Gastroesophageal sphincter (tissue), 4 donors: ENCODE results near the gene PLXNB3. TPM values are rescaled to one million over a fixed set of nuclear protein-coding genes. Genes with fewer than 3 reads are reported as not detected.

Source experiments
- ATAC-seq: fragments of 150-250 bp; one replicate; pipeline ENCODE4 v1.9.1; 2016; ENCODE audit warnings: mild to moderate bottlenecking, moderate library complexity
- H3K27ac ChIP-seq, 4 donors: fragments of 200-600 bp; sonication (generic) in 3 of 4; 1 replicate in 3 of 4; 2 replicates in 1 of 4; pipeline ENCODE4 v1.5.1; 2016 to 2019
- H3K27me3 ChIP-seq: fragments of 200-600 bp; sonication (generic); one replicate; pipeline ENCODE4 v1.5.1; 2019
- H3K36me3 ChIP-seq, 2 donors: fragments of 200-600 bp; sonication (generic); one replicate each; pipeline ENCODE4 v1.5.1; 2019; ENCODE audit warnings: control low read depth in 1 of 2
- H3K4me1 ChIP-seq, 3 donors: fragments of 200-600 bp; sonication (generic); 1 replicate in 2 of 3; 2 replicates in 1 of 3; pipeline ENCODE4 v1.5.1; 2016 to 2019; ENCODE audit warnings: control low read depth in 2 of 3
- H3K4me3 ChIP-seq, 2 donors: fragments of 200-600 bp; sonication (generic); one replicate each; pipeline ENCODE4 v1.5.1; 2019; ENCODE audit warnings: mild to moderate bottlenecking in 1 of 2, moderate library complexity in 1 of 2
- H3K9me3 ChIP-seq, 3 donors: fragments of 200-600 bp; sonication (generic); one replicate each; pipeline ENCODE4 v1.5.1; 2017 to 2019; ENCODE audit warnings: control low read depth in 2 of 3
- CTCF ChIP-seq, 4 experiments: fragments of 200-600 bp in 2 of 4; fragments of 450-650 bp in 2 of 4; sonication (generic) in 1 of 4; IDR thresholded peaks; one replicate each; pipeline ENCODE4 v1.5.1; 2017 to 2019; ENCODE audit warnings: antibody characterized with exemption in 4 of 4, mild to moderate bottlenecking in 2 of 4, moderate library complexity in 2 of 4
- EP300 ChIP-seq: sonication (generic); formaldehyde crosslinking; IDR thresholded peaks from one replicate; pipeline ENCODE4 v1.6.1; 2017; ENCODE audit warnings: antibody characterized with exemption, mild to moderate bottlenecking
- POLR2A ChIP-seq, 2 donors: fragments of 450-650 bp; IDR thresholded peaks; one replicate each; pipeline ENCODE4 v1.6.1; 2017; ENCODE audit warnings: antibody characterized with exemption in 2 of 2, mild to moderate bottlenecking in 2 of 2, moderate library complexity in 1 of 2
- POLR2AphosphoS5 ChIP-seq: sonication (generic); formaldehyde crosslinking; IDR thresholded peaks from one replicate; pipeline ENCODE4 v1.6.1; 2017; ENCODE audit warnings: antibody characterized with exemption
- WGBS, 2 donors: methylation state at CpG; one replicate each; pipeline ENCODE4 v1.1.5; 2018; ENCODE audit warnings: low coverage in 1 of 2; 5-methylcytosine and 5-hydroxymethylcytosine counted together
- total RNA-seq, 4 donors: library from RNA; depleted of rRNA; stranded (reverse); fragments of >200 nt; gene quantifications; one replicate each; pipeline ENCODE4 v1.1.0, GENCODE V29; 2016

PLXNB3 gene
- total RNA-seq, 4 donors from 2014 or later = 9.2 to 19.2 (median 16.8) TPM

GRCh38 chrX:153818571-153819383 is 54.7 kb downstream of the PLXNB3 start:
- no peaks in the 10 kb centered on the region for H3K9me3 ChIP-seq
- peak overlapping the region in 2 of 4 donors; percentile 11 to 63 for H3K27ac ChIP-seq
- 29 to 40% methylated on average over 1 to 5 of the region's 67 CpGs for WGBS, 2 donors
- peak overlapping the region; percentile 40 to 53 for H3K4me3 ChIP-seq
- peak in 1 of 4 experiments; percentile 27 for TF ChIP-seq CTCF (IDR thresholded peaks at IDR 0.05)
- no peak for TF ChIP-seq POLR2AphosphoS5
- peak; percentile 71 for ATAC-seq
- no peaks in the 10 kb centered on the region for H3K27me3 ChIP-seq
- no peaks in the 10 kb centered on the region for H3K36me3 ChIP-seq
- H3K4me1 ChIP-seq = peaks cover 0 to 16% (median 4%) of the 10 kb centered on the region in 3 donors

GRCh38 chrX:153819384-153820040 is 55.5 kb downstream of the PLXNB3 start:
- Histone ChIP-seq H3K4me1 (peaks cover 0 to 16% (median 4%) of the 10 kb centered on the region in 3 donors), H3K9me3 (no peaks in the 10 kb centered on the region), H3K27me3 (no peaks in the 10 kb centered on the region), H3K27ac (peak overlapping the region in 2 of 4 donors; percentile 11 to 63), H3K4me3 (peak overlapping the region; percentile 40 to 53), H3K36me3 (no peaks in the 10 kb centered on the region)
- ATAC-seq = no peak
- 63% methylated on average over 6 of the region's 23 CpGs; no CpG with 5 or more reads in 1 of the 2 donors for WGBS, 2 donors
- no peak for TF ChIP-seq EP300
- TF ChIP-seq CTCF (IDR thresholded peaks at IDR 0.05) = no peak
- no peak for TF ChIP-seq POLR2A (IDR thresholded peaks at IDR 0.05)
- no peak for TF ChIP-seq POLR2AphosphoS5

GRCh38 chrX:153820601-153821000 is 56.6 kb downstream of the PLXNB3 start:
- H3K27ac ChIP-seq = no peak overlapping the region
- H3K27me3 ChIP-seq = no peaks in the 10 kb centered on the region
- H3K9me3 ChIP-seq = no peaks in the 10 kb centered on the region
- WGBS, 2 donors = 60 to 90% methylated on average over 1 to 3 of the region's 7 CpGs
- TF ChIP-seq POLR2A (IDR thresholded peaks at IDR 0.05) (no peak), POLR2AphosphoS5 (no peak), CTCF (IDR thresholded peaks at IDR 0.05) (no peak), EP300 (no peak)
- H3K4me3 ChIP-seq = no peak overlapping the region
- no peak for ATAC-seq
- H3K36me3 ChIP-seq = no peaks in the 10 kb centered on the region
- H3K4me1 ChIP-seq = peaks cover 0 to 16% (median 4%) of the 10 kb centered on the region in 3 donors

- H3K27ac ChIP-seq = no peak overlapping the region
- 88% methylated on average over 4 of the region's 9 CpGs; no CpG with 5 or more reads in 1 of the 2 donors for WGBS, 2 donors
- H3K4me1 ChIP-seq = peaks cover 0 to 16% (median 4%) of the 10 kb centered on the region in 3 donors
- no peaks in the 10 kb centered on the region for H3K36me3 ChIP-seq
- H3K9me3 ChIP-seq = no peaks in the 10 kb centered on the region
- no peak for ATAC-seq
- no peak overlapping the region for H3K4me3 ChIP-seq
- TF ChIP-seq CTCF (IDR thresholded peaks at IDR 0.05) (no peak), POLR2A (IDR thresholded peaks at IDR 0.05) (no peak), POLR2AphosphoS5 (no peak), EP300 (no peak)
- H3K27me3 ChIP-seq = no peaks in the 10 kb centered on the region
These were observed 57.0 kb downstream of the PLXNB3 start for GRCh38 chrX:153821066-153821465.
